HG02610 (cell line): Measurements from ENCODE around the gene PTPRA.
"Not testable (repeated sequence)": the region's sequence is repeated elsewhere in the genome, so short reads cannot be mapped to it uniquely, and the experiment has no call there.

Source experiments
- ATAC-seq: cut with Tn5 transposase; IDR thresholded peaks from one replicate; pipeline ENCODE4 v1.9.1; 2021; ENCODE audit warnings: mild to moderate bottlenecking, moderate library complexity; ENCODE audit not compliant: unreplicated experiment

The PTPRA gene

GRCh38 chr20:2873010-2873746 is at the start of gene PTPRA:
Gene PTPRA, plus strand, starts transcription at chr20:2873481. Its CDS starts 90,797 bp downstream, at chr20:2964278.
- peak; percentile 92 for ATAC-seq

GRCh38 chr20:2825761-2826160 is 47.5 kb upstream of the PTPRA start:
- ATAC-seq = no peak

- ATAC-seq = no peak
These were observed 46.6 kb upstream of the PTPRA start for GRCh38 chr20:2826655-2827054.

- no peak for ATAC-seq
These were observed 43.9 kb upstream of the PTPRA start for GRCh38 chr20:2829376-2829775.

GRCh38 chr20:2831206-2831605 is 42.1 kb upstream of the PTPRA start:
- ATAC-seq = not testable (repeated sequence)

- no peak for ATAC-seq
These were observed 39.5 kb upstream of the PTPRA start for GRCh38 chr20:2833761-2834160.

GRCh38 chr20:2834401-2835110 is 38.7 kb upstream of the PTPRA start:
- no peak for ATAC-seq

GRCh38 chr20:2835331-2835796 is 37.9 kb upstream of the PTPRA start:
- no peak for ATAC-seq

GRCh38 chr20:2836035-2836434 is 37.2 kb upstream of the PTPRA start:
- no peak for ATAC-seq

- ATAC-seq = no peak
These were observed 35.9 kb upstream of the PTPRA start for GRCh38 chr20:2837221-2837960.

GRCh38 chr20:2838170-2838797 is 35.0 kb upstream of the PTPRA start:
- no peak for ATAC-seq

- ATAC-seq = no peak
These were observed 34.2 kb upstream of the PTPRA start for GRCh38 chr20:2838847-2839671.

- no peak for ATAC-seq
These were observed 33.5 kb upstream of the PTPRA start for GRCh38 chr20:2839732-2840137.

- ATAC-seq = peak; percentile 96
These were observed 32.9 kb upstream of the PTPRA start, which contains the start of the genes PCED1A and VPS16 for GRCh38 chr20:2840138-2840966. Gene PCED1A, minus strand, starts transcription at chr20:2840655. Its CDS starts 743 bp downstream, at chr20:2839912. Gene VPS16, plus strand, starts transcription at chr20:2840745. Its CDS starts 30 bp downstream, at chr20:2840775.

- peak; percentile 24 for ATAC-seq
These were observed 32.2 kb upstream of the PTPRA start for GRCh38 chr20:2840967-2841531.

- ATAC-seq = no peak
These were observed 27.7 kb upstream of the PTPRA start for GRCh38 chr20:2845607-2846006.

GRCh38 chr20:2846698-2847097 is 26.6 kb upstream of the PTPRA start:
- ATAC-seq = no peak

- no peak for ATAC-seq
These were observed 25.5 kb upstream of the PTPRA start for GRCh38 chr20:2847802-2848201.

GRCh38 chr20:2849529-2849928 is 23.8 kb upstream of the PTPRA start:
- no peak for ATAC-seq
